Calu3 (cell line): ENCODE data around the gene CUBN. TPM values are rescaled to one million over a fixed set of nuclear protein-coding genes. Genes with fewer than 3 reads are reported as not detected.

Source experiments
- BruUV-seq: library from RNA; stranded (reverse); fragments of 400-500 nt; replicated peaks from 2 replicates; lab custom pipeline; 2021; lab: Mats Ljungman, UMichigan
- CTCF ChIA-PET: fragments of 300-600 bp; sonication (Branson Sonifier 250); formaldehyde crosslinking; loops from one replicate; lab custom pipeline; 2022; ENCODE audit warnings: antibody characterized with exemption; lab: Charles Lee
- DNase-seq: peaks from one replicate; pipeline ENCODE4 v3.0.0; 2022
- H3K27ac Mint-ChIP-seq: one replicate; pipeline ENCODE4 v1.8.0; 2022; ENCODE audit warnings: mixed read lengths; ENCODE audit not compliant: unreplicated experiment
- H3K27me3 Mint-ChIP-seq: one replicate; pipeline ENCODE4 v1.8.0; 2022; ENCODE audit warnings: mixed read lengths; ENCODE audit not compliant: unreplicated experiment
- H3K36me3 Mint-ChIP-seq: one replicate; pipeline ENCODE4 v1.8.0; 2022; ENCODE audit warnings: mild to moderate bottlenecking, moderate library complexity, mixed read lengths; ENCODE audit not compliant: insufficient read depth, unreplicated experiment
- H3K4me1 Mint-ChIP-seq: one replicate; pipeline ENCODE4 v1.8.0; 2022; ENCODE audit warnings: mild to moderate bottlenecking, low read depth, mixed read lengths; ENCODE audit not compliant: unreplicated experiment
- H3K4me3 Mint-ChIP-seq: one replicate; pipeline ENCODE4 v1.8.0; 2022; ENCODE audit warnings: mild to moderate bottlenecking, low read depth, moderate library complexity, mixed read lengths; ENCODE audit not compliant: unreplicated experiment
- H3K9me3 Mint-ChIP-seq: one replicate; pipeline ENCODE4 v1.8.0; 2022; ENCODE audit warnings: low read depth, mixed read lengths; ENCODE audit not compliant: unreplicated experiment
- intact Hi-C: fragments of 100-400 bp; cut with micrococcal nuclease; formaldehyde crosslinking; loops from one replicate; pipeline ENCODE4 v1.10.0; 2022; ENCODE audit not compliant: unreplicated experiment
- total RNA-seq: library from RNA; stranded (reverse); gene quantifications from 2 replicates; pipeline ENCODE4 v1.2.3, GENCODE V29; 2022
- TF ChIP-seq, protein P1 (sequence below): fragments of 200-600 bp; IDR thresholded peaks from one replicate; pipeline ENCODE4 v1.8.0; 2022; ENCODE audit warnings: antibody characterized with exemption; ENCODE audit not compliant: unreplicated experiment

Gene CUBN
- total RNA-seq, 1 experiment from 2014 or later: 0.92 TPM

DNA sequence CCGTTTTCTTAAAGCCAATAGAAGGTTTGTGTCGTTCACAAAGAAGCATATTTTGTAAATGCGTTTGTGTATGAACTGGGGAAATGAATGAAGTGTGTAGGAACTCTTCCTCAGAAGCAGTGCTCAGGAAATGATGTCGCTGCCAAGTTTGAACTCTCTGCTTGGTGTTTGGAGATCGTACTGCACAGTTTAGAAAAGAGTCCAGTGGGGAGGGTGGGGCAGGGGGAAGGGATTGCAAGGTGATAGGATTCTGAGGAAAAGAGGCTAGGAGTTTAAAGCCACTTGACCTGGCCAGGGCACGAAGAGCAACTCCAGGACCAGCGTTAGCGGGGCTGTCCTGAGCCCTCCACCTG lies 122.2 kb downstream of the CUBN start:
- intact Hi-C loops: no loop called here
- Mint-ChIP-seq H3K4me3 (no peak overlapping the region), H3K27ac (no peak overlapping the region), H3K36me3 (no peaks in the 10 kb centered on the region), H3K4me1 (no peaks in the 10 kb centered on the region), H3K9me3 (no peaks in the 10 kb centered on the region), H3K27me3 (peaks cover 14% of the 10 kb centered on the region)
- CTCF ChIA-PET: no interaction called here
- BruUV-seq: no TSS peak
- DNase-seq: no peak
- TF ChIP-seq, protein P1, sequence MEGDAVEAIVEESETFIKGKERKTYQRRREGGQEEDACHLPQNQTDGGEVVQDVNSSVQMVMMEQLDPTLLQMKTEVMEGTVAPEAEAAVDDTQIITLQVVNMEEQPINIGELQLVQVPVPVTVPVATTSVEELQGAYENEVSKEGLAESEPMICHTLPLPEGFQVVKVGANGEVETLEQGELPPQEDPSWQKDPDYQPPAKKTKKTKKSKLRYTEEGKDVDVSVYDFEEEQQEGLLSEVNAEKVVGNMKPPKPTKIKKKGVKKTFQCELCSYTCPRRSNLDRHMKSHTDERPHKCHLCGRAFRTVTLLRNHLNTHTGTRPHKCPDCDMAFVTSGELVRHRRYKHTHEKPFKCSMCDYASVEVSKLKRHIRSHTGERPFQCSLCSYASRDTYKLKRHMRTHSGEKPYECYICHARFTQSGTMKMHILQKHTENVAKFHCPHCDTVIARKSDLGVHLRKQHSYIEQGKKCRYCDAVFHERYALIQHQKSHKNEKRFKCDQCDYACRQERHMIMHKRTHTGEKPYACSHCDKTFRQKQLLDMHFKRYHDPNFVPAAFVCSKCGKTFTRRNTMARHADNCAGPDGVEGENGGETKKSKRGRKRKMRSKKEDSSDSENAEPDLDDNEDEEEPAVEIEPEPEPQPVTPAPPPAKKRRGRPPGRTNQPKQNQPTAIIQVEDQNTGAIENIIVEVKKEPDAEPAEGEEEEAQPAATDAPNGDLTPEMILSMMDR: no peak

DNA sequence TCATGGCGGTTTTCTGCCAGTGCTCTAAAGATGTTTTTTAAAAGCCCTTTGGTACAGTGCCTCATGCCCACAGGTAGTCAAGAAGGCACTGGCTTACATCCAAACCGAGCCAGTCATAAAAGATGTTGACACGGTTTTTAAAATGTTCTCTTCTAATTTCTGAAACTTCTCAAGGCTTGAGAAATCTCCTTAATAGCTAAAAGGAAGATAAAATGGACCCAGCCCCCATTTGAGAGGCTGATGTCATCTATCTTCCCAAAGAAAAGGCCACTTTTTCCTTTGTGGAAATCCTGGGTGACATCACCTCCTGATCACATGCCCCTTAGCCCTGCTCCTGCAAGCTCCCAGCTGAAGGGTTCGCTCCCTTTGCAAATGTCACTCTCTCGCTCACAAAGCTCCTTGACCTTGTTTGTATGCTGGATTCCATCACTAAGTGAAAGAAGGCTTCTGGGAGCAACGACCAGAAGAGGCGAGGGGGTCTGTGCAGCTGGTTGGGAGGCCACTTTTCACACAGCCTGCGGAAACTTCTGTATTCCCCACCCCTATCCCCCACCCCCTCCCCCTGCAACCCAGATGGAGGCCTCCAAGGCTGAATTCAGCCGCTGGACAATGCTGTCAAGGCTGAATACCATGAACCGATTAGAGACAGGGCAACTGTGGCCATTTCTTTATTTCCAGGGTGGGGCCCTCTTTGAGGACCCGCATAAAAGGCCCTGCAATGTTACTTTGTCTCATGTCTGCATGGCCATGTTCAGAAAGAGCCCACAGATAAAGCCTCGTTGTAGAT lies 122.8 kb downstream of the CUBN start:
- Mint-ChIP-seq H3K27me3 (peaks cover 14% of the 10 kb centered on the region), H3K9me3 (no peaks in the 10 kb centered on the region), H3K36me3 (no peaks in the 10 kb centered on the region), H3K27ac (no peak overlapping the region), H3K4me1 (no peaks in the 10 kb centered on the region), H3K4me3 (no peak overlapping the region)
- DNase-seq: no peak
- intact Hi-C loops: no loop called here
- TF ChIP-seq, protein P1: no peak
- no TSS peak for BruUV-seq
- CTCF ChIA-PET: interaction anchor here (0.6 kb wide), 1 partner anchor 1160 kb away, joined by 3 read pairs; no protein-coding TSS in a partner anchor

DNA sequence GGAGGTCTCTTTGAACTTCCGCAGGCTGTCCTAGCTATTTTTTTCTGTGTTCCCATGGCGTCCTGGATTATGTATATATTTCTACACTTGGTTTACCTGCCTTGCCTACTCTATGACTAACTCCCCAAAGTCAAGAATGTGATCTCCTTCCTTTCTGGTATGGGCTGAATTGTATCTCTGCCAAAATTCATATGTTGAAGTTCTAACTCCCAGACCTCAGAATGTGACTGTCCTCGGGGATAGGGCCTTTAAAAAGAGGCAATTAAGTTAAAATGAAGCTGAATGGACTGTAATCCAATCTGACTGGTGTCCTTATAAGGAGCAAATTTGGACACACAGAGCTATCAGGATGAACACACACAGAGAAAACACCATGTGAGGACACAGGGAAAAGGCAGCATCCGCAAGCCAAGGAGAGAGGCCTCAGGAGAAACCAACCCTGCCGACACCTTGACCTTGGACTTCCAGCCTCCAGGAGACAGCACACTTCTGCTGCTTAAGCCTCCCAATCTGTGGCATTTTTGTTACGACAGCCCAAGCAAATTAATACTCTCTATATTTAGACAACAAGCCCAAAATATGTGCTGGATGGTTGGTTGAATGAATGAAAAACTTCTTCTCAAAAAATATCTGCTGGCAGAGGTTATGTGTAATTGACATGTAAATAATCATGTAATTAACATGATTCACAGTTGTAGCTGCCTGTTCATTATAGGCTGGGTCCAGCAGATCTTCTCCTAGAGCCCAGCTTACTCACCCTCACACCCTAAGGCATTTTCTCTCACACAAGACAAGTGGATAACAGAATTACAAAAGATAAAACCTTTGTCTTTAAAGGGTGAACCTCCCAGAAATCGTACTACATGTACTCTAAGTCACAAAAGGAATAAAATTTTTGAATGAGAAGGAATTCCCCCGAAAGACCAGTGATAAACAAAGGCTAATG lies 123.7 kb downstream of the CUBN start:
- no peaks in the 10 kb centered on the region for H3K4me1 Mint-ChIP-seq
- H3K27me3 Mint-ChIP-seq: peaks cover 14% of the 10 kb centered on the region
- no peak overlapping the region for H3K27ac Mint-ChIP-seq
- H3K4me3 Mint-ChIP-seq: no peak overlapping the region
- H3K9me3 Mint-ChIP-seq: no peaks in the 10 kb centered on the region
- H3K36me3 Mint-ChIP-seq: no peaks in the 10 kb centered on the region
- DNase-seq: no peak
- TF ChIP-seq, protein P1: no peak
- no TSS peak for BruUV-seq
- CTCF ChIA-PET: no interaction called here
- intact Hi-C loops: no loop called here

DNA sequence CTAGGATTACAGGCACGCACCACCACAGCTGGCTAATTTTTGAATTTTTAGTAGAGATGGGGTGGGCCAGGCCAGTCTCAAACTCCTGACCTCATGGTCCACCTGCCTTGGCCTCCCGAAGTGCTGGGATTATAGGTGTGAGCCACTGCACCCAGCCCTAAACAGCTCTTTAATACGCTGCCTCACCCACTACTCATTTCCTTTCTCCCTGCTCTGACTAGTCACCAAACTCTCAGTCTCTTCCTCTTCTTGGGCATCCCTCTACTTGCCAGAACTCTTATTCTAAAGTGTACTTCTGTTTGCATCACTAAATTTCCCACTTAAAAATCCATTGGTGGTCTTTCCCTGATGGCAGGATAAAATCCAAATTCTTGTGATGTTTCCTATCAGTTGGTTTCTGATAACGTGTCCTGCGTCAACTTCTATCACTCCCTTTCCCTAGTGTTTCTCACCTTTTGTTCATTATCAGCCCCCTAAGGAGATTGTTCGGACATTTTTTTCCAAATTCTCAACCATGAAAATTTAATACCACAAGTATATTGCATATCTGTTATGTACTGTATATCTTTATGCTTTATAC lies 124.7 kb downstream of the CUBN start:
- Mint-ChIP-seq H3K36me3 (no peaks in the 10 kb centered on the region), H3K4me3 (no peak overlapping the region), H3K4me1 (no peaks in the 10 kb centered on the region), H3K9me3 (no peaks in the 10 kb centered on the region), H3K27me3 (peaks cover 14% of the 10 kb centered on the region), H3K27ac (no peak overlapping the region)
- CTCF ChIA-PET: no interaction called here
- TF ChIP-seq, protein P1: no peak
- BruUV-seq: no TSS peak
- intact Hi-C loops: no loop called here
- no peak for DNase-seq
